Muscle layer of duodenum (tissue), 2 donors: Measurements from ENCODE around the gene HJURP.

Source experiments
- H3K27ac ChIP-seq: one replicate; pipeline ENCODE4 v1.7.0; 2013; ENCODE audit warnings: mild to moderate bottlenecking, low read length
- H3K27me3 ChIP-seq: one replicate; pipeline ENCODE4 v1.7.0; 2013; ENCODE audit warnings: low read depth, mild to moderate bottlenecking, control low read depth, low read length
- H3K36me3 ChIP-seq, 2 donors: one replicate each; pipeline ENCODE4 v1.7.0; 2013; ENCODE audit warnings: low read length in 2 of 2, control low read depth in 1 of 2, mild to moderate bottlenecking in 1 of 2; ENCODE audit not compliant: insufficient read depth in 2 of 2, control insufficient read depth in 1 of 2
- H3K4me1 ChIP-seq, 2 donors: one replicate each; pipeline ENCODE4 v1.7.0; 2013; ENCODE audit warnings: low read length in 2 of 2, mild to moderate bottlenecking in 2 of 2, control low read depth in 1 of 2, moderate library complexity in 1 of 2; ENCODE audit not compliant: insufficient read depth in 2 of 2, control insufficient read depth in 1 of 2
- H3K4me3 ChIP-seq, 2 donors: one replicate each; pipeline ENCODE4 v1.7.0; 2013; ENCODE audit warnings: low read length in 2 of 2, low read depth in 1 of 2, mild to moderate bottlenecking in 1 of 2
- H3K9me3 ChIP-seq, 2 donors: one replicate each; pipeline ENCODE4 v1.7.0; 2013; ENCODE audit warnings: low read length in 2 of 2, control low read depth in 1 of 2, mild to moderate bottlenecking in 1 of 2; ENCODE audit not compliant: control insufficient read depth in 1 of 2
- donor health status: healthy.

The HJURP gene

DNA sequence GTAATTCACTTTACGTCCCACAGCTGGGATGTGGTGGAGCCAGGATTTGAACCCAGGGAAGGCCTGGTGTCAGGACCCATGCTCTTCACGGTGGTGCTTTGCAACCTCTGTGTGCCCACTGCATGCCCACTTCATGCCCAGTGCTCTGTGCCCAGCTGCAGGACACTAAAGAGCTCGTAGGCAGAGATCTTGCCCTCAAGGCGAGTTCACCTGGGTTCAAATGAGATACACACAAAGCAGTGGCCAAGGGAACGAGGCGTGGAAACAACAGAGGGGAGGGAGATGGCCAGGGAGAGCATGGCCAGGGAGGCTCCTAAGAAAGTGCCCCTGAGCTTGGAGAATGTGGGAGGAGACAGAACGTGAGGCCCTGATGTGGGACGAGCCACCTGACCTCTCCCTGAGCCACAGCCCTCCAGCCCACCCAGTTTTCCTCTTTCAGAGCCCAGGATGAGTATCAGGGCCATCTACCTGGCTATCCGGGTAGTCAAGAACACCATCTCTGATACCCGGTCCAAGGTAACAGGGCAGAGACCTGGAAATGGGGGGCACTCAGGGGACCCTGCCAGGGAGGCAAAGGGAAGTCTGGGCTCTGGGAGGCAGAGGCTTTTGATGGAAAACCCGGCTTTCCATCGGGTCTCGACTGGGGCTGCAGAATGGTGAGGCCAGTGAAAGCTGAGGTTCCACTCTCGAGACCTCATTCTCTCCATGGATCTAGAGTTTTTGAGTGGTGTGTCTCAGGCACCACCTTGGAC lies 55.8 kb downstream of the HJURP start:
- H3K4me1 ChIP-seq: no peaks in the 10 kb centered on the region

DNA sequence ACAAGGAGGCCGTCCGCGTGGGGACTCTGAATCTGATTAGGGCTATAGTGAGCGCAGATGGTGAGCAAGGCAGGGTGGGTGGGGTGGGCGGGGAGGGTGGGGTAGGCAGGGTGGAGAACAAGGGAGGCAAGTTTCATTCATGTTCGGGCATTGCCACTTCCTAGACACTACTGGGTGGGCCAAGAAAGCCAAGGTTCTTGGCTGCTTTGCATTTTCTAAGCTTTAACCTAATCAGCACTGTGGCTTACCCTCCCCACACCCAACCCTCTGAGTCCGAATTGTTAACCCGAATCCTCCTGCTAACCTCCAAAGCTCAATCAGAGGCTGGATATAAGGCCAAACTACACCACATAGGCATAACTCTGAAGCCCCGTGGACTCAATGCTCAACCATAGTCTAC lies 58.1 kb downstream of the HJURP start:
- Histone ChIP-seq H3K27me3 (no peaks in the 10 kb centered on the region), H3K27ac (no peak overlapping the region), H3K36me3 (no peaks in the 10 kb centered on the region), H3K9me3 (no peaks in the 10 kb centered on the region), H3K4me3 (no peak overlapping the region), H3K4me1 (no peaks in the 10 kb centered on the region)

More for the DNA sequence above, 55.8 kb downstream of the HJURP start:
- no peak overlapping the region for H3K27ac ChIP-seq
- no peak overlapping the region for H3K4me3 ChIP-seq
- no peaks in the 10 kb centered on the region for H3K9me3 ChIP-seq
- no peaks in the 10 kb centered on the region for H3K36me3 ChIP-seq
- no peaks in the 10 kb centered on the region for H3K27me3 ChIP-seq

DNA sequence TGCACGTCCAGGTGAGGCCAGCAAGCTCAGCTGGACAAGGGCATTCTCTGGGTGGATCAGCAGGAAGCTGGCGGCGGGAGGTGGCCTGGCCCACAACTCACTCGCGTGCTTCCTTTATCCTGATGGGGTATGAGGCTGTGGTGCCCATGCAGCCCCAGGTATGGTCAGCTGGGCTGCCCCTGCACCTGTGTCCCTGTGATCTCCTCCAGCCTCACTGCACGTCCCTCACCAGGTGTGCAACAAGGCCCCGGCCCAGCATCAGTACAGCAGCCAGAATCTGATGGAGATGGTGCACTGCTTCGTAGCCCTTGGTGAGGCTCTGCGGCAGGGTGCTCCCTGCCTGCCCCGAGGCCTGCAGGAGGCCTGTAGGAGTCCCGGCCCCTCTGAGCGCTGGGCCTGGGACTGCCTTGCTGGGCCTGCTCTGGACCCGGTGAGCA lies 58.6 kb downstream of the HJURP start:
- no peaks in the 10 kb centered on the region for H3K36me3 ChIP-seq
- no peaks in the 10 kb centered on the region for H3K27me3 ChIP-seq
- no peak overlapping the region for H3K27ac ChIP-seq
- H3K4me1 ChIP-seq: no peaks in the 10 kb centered on the region
- no peak overlapping the region for H3K4me3 ChIP-seq
- H3K9me3 ChIP-seq: no peaks in the 10 kb centered on the region

DNA sequence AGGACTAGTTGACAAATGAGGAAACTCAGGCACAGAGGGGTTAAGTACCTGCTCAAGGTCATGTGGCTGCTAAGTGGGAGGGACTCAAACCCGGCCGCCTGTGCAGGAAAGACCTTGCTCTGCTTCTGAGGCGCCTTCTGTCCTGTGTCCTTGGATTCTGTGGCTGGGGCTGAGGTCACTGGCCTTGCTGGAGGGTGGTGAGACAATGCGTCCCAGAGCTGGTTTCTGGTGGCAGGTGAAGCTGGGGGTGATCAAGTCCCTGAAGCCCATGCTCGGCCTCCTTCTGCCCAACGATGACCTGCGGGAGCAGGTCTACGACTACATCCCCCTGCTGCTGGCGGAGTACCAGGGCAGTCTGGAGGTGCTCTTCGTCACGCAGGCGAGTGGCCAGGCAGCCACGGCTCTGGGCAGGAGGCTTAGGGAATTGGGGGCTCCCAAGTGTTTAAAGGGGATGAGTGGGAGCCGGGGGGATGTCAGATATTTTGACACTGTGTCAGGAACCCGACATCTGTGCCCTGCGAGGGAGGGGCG lies 60.1 kb downstream of the HJURP start:
- no peaks in the 10 kb centered on the region for H3K36me3 ChIP-seq
- H3K27me3 ChIP-seq: no peaks in the 10 kb centered on the region
- no peaks in the 10 kb centered on the region for H3K4me1 ChIP-seq
- H3K27ac ChIP-seq: no peak overlapping the region
- H3K4me3 ChIP-seq: no peak overlapping the region
- no peaks in the 10 kb centered on the region for H3K9me3 ChIP-seq

DNA sequence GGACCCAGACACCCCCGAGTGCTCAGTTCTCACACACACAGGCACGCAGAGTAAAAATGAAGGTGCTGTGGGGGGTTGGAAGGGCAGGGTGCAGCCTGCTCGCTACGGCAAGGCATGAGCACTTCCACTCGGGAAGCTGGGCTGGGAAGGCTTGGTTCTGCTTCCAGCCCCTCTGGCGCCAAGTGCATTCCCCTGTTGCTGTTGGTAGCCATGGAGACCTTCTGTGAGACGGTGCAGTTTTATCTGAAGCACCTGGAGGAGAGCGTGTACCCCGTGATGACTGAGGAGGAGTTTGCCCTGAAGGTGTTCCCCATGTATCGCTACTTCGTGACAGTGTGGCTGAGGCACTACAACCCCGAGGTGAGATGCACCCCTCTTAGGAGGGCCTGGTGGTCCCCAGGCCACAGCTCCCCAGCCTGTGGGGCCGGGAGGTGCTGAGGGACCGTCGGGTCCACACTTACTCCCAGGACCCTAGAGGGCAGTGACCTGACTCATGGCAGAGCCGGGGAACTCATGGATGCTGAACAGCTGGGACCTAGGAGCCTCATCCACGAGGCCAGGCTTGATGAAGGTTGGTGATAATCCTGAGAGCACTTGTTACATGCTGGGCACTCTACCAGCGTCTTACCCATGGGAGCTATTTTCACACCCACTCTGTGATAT lies 60.7 kb downstream of the HJURP start:
- Histone ChIP-seq H3K27me3 (no peaks in the 10 kb centered on the region), H3K36me3 (no peaks in the 10 kb centered on the region), H3K4me1 (no peaks in the 10 kb centered on the region), H3K4me3 (no peak overlapping the region), H3K9me3 (no peaks in the 10 kb centered on the region), H3K27ac (no peak overlapping the region)

DNA sequence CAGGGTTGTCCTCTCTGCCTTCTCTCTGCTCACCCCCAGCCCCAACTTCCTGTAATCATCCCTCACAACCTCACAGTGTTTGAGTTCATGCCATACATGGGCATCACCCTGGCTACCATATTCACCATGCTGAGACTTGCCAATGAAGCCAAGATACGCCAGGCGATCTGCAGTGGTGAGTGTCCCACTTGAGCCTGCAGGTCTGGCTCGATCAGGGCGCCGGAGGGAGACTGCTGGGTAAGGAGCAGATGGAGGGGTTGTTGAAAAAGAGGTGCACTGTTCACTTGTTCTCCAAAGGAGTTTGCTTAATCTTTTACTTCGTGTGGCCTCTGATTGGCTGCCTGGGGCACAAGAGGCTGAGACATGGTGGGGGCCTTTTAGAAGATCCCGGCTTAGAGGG lies 61.6 kb downstream of the HJURP start:
- no peaks in the 10 kb centered on the region for H3K4me1 ChIP-seq
- no peak overlapping the region for H3K27ac ChIP-seq
- no peaks in the 10 kb centered on the region for H3K27me3 ChIP-seq
- H3K9me3 ChIP-seq: no peaks in the 10 kb centered on the region
- H3K4me3 ChIP-seq: no peak overlapping the region
- H3K36me3 ChIP-seq: no peaks in the 10 kb centered on the region

GRCh38 chr2:233791883-233792329 lies 62.4 kb downstream of the HJURP start:
- no peak overlapping the region for H3K4me3 ChIP-seq
- no peaks in the 10 kb centered on the region for H3K27me3 ChIP-seq
- no peaks in the 10 kb centered on the region for H3K4me1 ChIP-seq
- H3K36me3 ChIP-seq: no peaks in the 10 kb centered on the region
- H3K9me3 ChIP-seq: no peaks in the 10 kb centered on the region
- H3K27ac ChIP-seq: no peak overlapping the region

- Histone ChIP-seq H3K27me3 (no peaks in the 10 kb centered on the region), H3K4me3 (no peak overlapping the region), H3K27ac (no peak overlapping the region), H3K9me3 (no peaks in the 10 kb centered on the region), H3K36me3 (no peaks in the 10 kb centered on the region), H3K4me1 (no peaks in the 10 kb centered on the region)
Measured at GRCh38 chr2:233791151-233791882, 63.0 kb downstream of the HJURP start.

GRCh38 chr2:233789554-233789953 lies 64.8 kb downstream of the HJURP start:
- no peaks in the 10 kb centered on the region for H3K4me1 ChIP-seq
- H3K36me3 ChIP-seq: no peaks in the 10 kb centered on the region
- H3K27ac ChIP-seq: no peak overlapping the region
- no peaks in the 10 kb centered on the region for H3K27me3 ChIP-seq
- H3K9me3 ChIP-seq: no peaks in the 10 kb centered on the region
- no peak overlapping the region for H3K4me3 ChIP-seq
